Neural cell (in vitro differentiated cells): ENCODE results near the gene C10orf90. TPM values are rescaled to one million over a fixed set of nuclear protein-coding genes. Genes with fewer than 3 reads are reported as not detected.

Experiments
- H2AFZ ChIP-seq: fragments of 200-600, 300-800 bp; sonication (generic), shearing (Covaris generic); 2 replicates; pipeline ENCODE4 v1.6.0; 2014; ENCODE audit warnings: low read depth, mild to moderate bottlenecking, antibody characterized with exemption, low read length, moderate library complexity
- H3F3A ChIP-seq: fragments of 200-600 bp; shearing (Covaris generic); 2 replicates; pipeline ENCODE4 v1.6.1; 2016; ENCODE audit warnings: mild to moderate bottlenecking, moderate library complexity, mixed read lengths, antibody characterized with exemption, low read length; ENCODE audit not compliant: insufficient read depth, poor library complexity, severe bottlenecking
- H3K27ac ChIP-seq: fragments of 200-600, 300-800 bp; sonication (generic), shearing (Covaris generic); 2 replicates; pipeline ENCODE4 v1.5.1; 2014; ENCODE audit warnings: mild to moderate bottlenecking, low read length, moderate library complexity
- H3K27me3 ChIP-seq: fragments of 300-800, 200-600 bp; sonication (generic), shearing (Covaris generic); 2 replicates; pipeline ENCODE4 v1.6.0; 2014; ENCODE audit warnings: mild to moderate bottlenecking, low read depth, low read length, moderate library complexity; ENCODE audit not compliant: insufficient read depth
- H3K36me3 ChIP-seq: fragments of 300-800, 200-600 bp; sonication (generic), shearing (Covaris generic); 2 replicates; pipeline ENCODE4 v1.5.1; 2014; ENCODE audit warnings: mild to moderate bottlenecking, antibody characterized with exemption, low read length, moderate library complexity; ENCODE audit not compliant: insufficient read depth
- H3K4me2 ChIP-seq: fragments of 300-800, 200-600 bp; sonication (generic), shearing (Covaris generic); 2 replicates; pipeline ENCODE4 v1.6.0; 2014; ENCODE audit warnings: mild to moderate bottlenecking, low read length
- H3K4me3 ChIP-seq: fragments of 300-800, 200-600 bp; sonication (generic), shearing (Covaris generic); 2 replicates; pipeline ENCODE4 v1.5.1; 2014; ENCODE audit warnings: mild to moderate bottlenecking, low read length, moderate library complexity
- H3K79me2 ChIP-seq: fragments of 200-600 bp; shearing (Covaris generic); replicated peaks from 2 replicates; pipeline ENCODE4 v1.6.0; 2014; ENCODE audit warnings: mild to moderate bottlenecking, low read length, moderate library complexity; ENCODE audit not compliant: insufficient read depth
- H3K9ac ChIP-seq: fragments of 300-800, 200-600 bp; sonication (generic), shearing (Covaris generic); 2 replicates; pipeline ENCODE4 v1.6.1; 2016; ENCODE audit warnings: mild to moderate bottlenecking, low read length, mixed read lengths
- H3K9me2 ChIP-seq: fragments of 200-600 bp; shearing (Covaris generic); 2 replicates; pipeline ENCODE4 v1.6.1; 2016; ENCODE audit warnings: mild to moderate bottlenecking, low read length, mixed read lengths; ENCODE audit not compliant: insufficient read depth
- H3K9me3 ChIP-seq: fragments of 200-600, 300-800 bp; sonication (generic), shearing (Covaris generic); 2 replicates; pipeline ENCODE4 v1.6.1; 2016; ENCODE audit warnings: mild to moderate bottlenecking, mixed run types, low read length, moderate library complexity, mixed read lengths
- H4K20me1 ChIP-seq: fragments of 200-600 bp; shearing (Covaris generic); 2 replicates; pipeline ENCODE4 v1.6.1; 2016; ENCODE audit warnings: mild to moderate bottlenecking, mixed run types; ENCODE audit not compliant: insufficient read depth
- EP300 ChIP-seq: fragments of 450-650 bp; conservative IDR thresholded peaks from 2 replicates; pipeline ENCODE4 v1.6.1; 2014; ENCODE audit warnings: antibody characterized with exemption, mild to moderate bottlenecking, moderate library complexity; ENCODE audit not compliant: poor library complexity, severe bottlenecking
- EZH2 ChIP-seq: fragments of 200-600, 300-800 bp; shearing (Covaris generic), sonication (generic); IDR thresholded peaks from 2 replicates; pipeline ENCODE4 v1.6.1; 2014; ENCODE audit warnings: antibody characterized with exemption, low read length, borderline replicate concordance, mild to moderate bottlenecking; ENCODE audit not compliant: insufficient read depth, poor library complexity, severe bottlenecking
- MXI1 ChIP-seq: fragments of 450-650 bp; conservative IDR thresholded peaks from 2 replicates; pipeline ENCODE4 v1.6.1; 2014; ENCODE audit warnings: antibody characterized with exemption, mild to moderate bottlenecking; ENCODE audit not compliant: poor library complexity, severe bottlenecking
- POLR2AphosphoS5 ChIP-seq: IDR thresholded peaks from 2 replicates; pipeline ENCODE4 v1.6.1; 2012
- RAD21 ChIP-seq: fragments of 450-650 bp; conservative IDR thresholded peaks from 2 replicates; pipeline ENCODE4 v1.6.1; 2014; ENCODE audit warnings: antibody characterized with exemption, mild to moderate bottlenecking, moderate library complexity
- REST ChIP-seq: IDR thresholded peaks from 2 replicates; pipeline ENCODE4 v1.6.1; 2012; ENCODE audit warnings: borderline replicate concordance
- SMC3 ChIP-seq: fragments of 450-650 bp; conservative IDR thresholded peaks from 2 replicates; pipeline ENCODE4 v1.6.1; 2014; ENCODE audit warnings: antibody characterized with exemption, mild to moderate bottlenecking, moderate library complexity; ENCODE audit not compliant: poor library complexity
- TAF1 ChIP-seq: IDR thresholded peaks from 2 replicates; pipeline ENCODE4 v1.6.1; 2012; ENCODE audit warnings: low read depth
- polyA plus RNA-seq: library from polyadenylated mRNA; depleted of rRNA; stranded (reverse); fragments of >200 nt; gene quantifications from 2 replicates; pipeline ENCODE4 v1.2.3, GENCODE V29; 2014
- TF ChIP-seq, protein P1 (sequence below): fragments of 450-650 bp; IDR thresholded peaks from 2 replicates; pipeline ENCODE4 v1.5.1; 2014; ENCODE audit warnings: antibody characterized with exemption, mild to moderate bottlenecking, moderate library complexity; ENCODE audit not compliant: poor library complexity, severe bottlenecking

C10orf90 gene
- polyA plus RNA-seq, 1 donor from 2014 or later: not detected

- Histone ChIP-seq H2AFZ (no peak overlapping the region), H3K79me2 (no peaks in the 10 kb centered on the region), H3K9ac (no peak overlapping the region), H3K4me3 (no peak overlapping the region), H3K27me3 (no peaks in the 10 kb centered on the region), H3K9me2 (no peaks in the 10 kb centered on the region), H4K20me1 (no peaks in the 10 kb centered on the region), H3F3A (no peaks in the 10 kb centered on the region), H3K27ac (no peak overlapping the region), H3K9me3 (no peaks in the 10 kb centered on the region), H3K36me3 (no peaks in the 10 kb centered on the region), H3K4me2 (no peak overlapping the region)
- TF ChIP-seq TAF1 (no peak), SMC3 (no peak), EZH2 (no peak), RAD21 (no peak), MXI1 (no peak), EP300 (no peak), POLR2AphosphoS5 (no peak), REST (no peak)
- TF ChIP-seq, protein P1, sequence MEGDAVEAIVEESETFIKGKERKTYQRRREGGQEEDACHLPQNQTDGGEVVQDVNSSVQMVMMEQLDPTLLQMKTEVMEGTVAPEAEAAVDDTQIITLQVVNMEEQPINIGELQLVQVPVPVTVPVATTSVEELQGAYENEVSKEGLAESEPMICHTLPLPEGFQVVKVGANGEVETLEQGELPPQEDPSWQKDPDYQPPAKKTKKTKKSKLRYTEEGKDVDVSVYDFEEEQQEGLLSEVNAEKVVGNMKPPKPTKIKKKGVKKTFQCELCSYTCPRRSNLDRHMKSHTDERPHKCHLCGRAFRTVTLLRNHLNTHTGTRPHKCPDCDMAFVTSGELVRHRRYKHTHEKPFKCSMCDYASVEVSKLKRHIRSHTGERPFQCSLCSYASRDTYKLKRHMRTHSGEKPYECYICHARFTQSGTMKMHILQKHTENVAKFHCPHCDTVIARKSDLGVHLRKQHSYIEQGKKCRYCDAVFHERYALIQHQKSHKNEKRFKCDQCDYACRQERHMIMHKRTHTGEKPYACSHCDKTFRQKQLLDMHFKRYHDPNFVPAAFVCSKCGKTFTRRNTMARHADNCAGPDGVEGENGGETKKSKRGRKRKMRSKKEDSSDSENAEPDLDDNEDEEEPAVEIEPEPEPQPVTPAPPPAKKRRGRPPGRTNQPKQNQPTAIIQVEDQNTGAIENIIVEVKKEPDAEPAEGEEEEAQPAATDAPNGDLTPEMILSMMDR: no peak
These were observed 202.0 kb downstream of the C10orf90 start for GRCh38 chr10:126468467-126468866.

DNA sequence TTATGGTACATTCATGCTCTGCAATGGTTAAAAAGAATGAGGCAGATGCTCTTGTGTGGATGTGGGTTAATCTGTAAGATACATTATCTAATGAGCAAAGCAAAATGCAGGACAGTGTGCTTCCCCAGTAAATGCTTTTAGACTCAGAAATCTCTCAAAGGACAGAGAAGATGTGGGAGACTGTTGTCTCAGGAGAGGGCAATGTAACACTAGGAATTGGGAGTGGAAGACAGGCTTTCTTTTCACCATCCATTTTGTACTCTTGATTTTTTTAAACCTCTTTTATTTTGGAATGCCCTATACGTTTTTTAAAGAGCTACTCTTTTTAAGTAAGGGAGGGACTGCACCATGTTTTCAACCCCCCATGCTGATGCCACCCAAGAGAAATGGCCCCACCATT lies 204.7 kb downstream of the C10orf90 start:
- Histone ChIP-seq H3K27ac (no peak overlapping the region), H3K4me2 (no peak overlapping the region), H3K9me2 (no peaks in the 10 kb centered on the region), H3K36me3 (no peaks in the 10 kb centered on the region), H3K27me3 (no peaks in the 10 kb centered on the region), H4K20me1 (no peaks in the 10 kb centered on the region), H2AFZ (no peak overlapping the region), H3K9me3 (no peaks in the 10 kb centered on the region), H3K4me3 (no peak overlapping the region), H3K9ac (no peak overlapping the region), H3K79me2 (no peaks in the 10 kb centered on the region), H3F3A (no peaks in the 10 kb centered on the region)
- TF ChIP-seq RAD21 (peak; percentile 45), EZH2 (no peak), SMC3 (peak; percentile 36), MXI1 (no peak), EP300 (no peak), TAF1 (no peak), REST (no peak), POLR2AphosphoS5 (no peak)
- TF ChIP-seq, protein P1: peak; percentile 38
